Embryonic facial prominence (tissue), 1 donor: ENCODE results near the gene MT1A.
A peak's percentile ranks its signal among the peaks of the same experiment; 100 is the strongest.

ENCODE experiments used
- DNase-seq: peaks from one replicate; pipeline ENCODE4 v3.0.0-alpha.2; 2016; ENCODE audit errors: extremely low spot score

Gene MT1A

GRCh38 chr16:56679078-56679730 lies 40.7 kb downstream of the MT1A start:
- DNase-seq: no peak

- no peak for DNase-seq
Observed at GRCh38 chr16:56679818-56680217, 41.4 kb downstream of the MT1A start.

- peak; percentile 43 for DNase-seq
Observed at GRCh38 chr16:56681939-56682702, 43.7 kb downstream of the MT1A start, which contains the start of gene MT1X. Gene MT1X, plus strand, starts transcription at chr16:56682470. Its CDS starts 71 bp downstream, at chr16:56682541.

GRCh38 chr16:56682703-56683397 lies 44.4 kb downstream of the MT1A start:
- DNase-seq: no peak

GRCh38 chr16:56683424-56684172 lies 45.1 kb downstream of the MT1A start:
- no peak for DNase-seq

- no peak for DNase-seq
Observed at GRCh38 chr16:56684256-56684925, 45.9 kb downstream of the MT1A start.

- no peak for DNase-seq
Observed at GRCh38 chr16:56684926-56685590, 46.6 kb downstream of the MT1A start.

GRCh38 chr16:56686758-56687157 lies 48.3 kb downstream of the MT1A start:
- DNase-seq: no peak

- DNase-seq: no peak
Observed at GRCh38 chr16:56688762-56689161, 50.3 kb downstream of the MT1A start.

- DNase-seq: no peak
Observed at GRCh38 chr16:56689171-56689570, 50.7 kb downstream of the MT1A start.
